ENCODE results near the gene FEZ2. TPM values are rescaled to one million over a fixed set of nuclear protein-coding genes. Genes with fewer than 3 reads are reported as not detected.

The FEZ2 gene
- total RNA-seq, 4 donors from 2014 or later = 40.0 to 73.4 (median 47.5) TPM

- intact Hi-C loops (cut with DNase I; ENCODE audit: low total_unique reads) = no loop called here
- in situ Hi-C loops (cut with MboI; ENCODE audit: low pct_ligation_motif_present in 1 of 4, low pct_unique_long_range_greater_than_20kb in 1 of 4, low sequenced_read_pairs in 3 of 4) = loop anchor here in 2 of 4 donors (25.0 kb wide), 1 partner anchor 147 kb away; no protein-coding TSS in a partner anchor
- no peak for TF ChIP-seq POLR2A (IDR thresholded peaks at IDR 0.05)
- TF ChIP-seq, protein P1, sequence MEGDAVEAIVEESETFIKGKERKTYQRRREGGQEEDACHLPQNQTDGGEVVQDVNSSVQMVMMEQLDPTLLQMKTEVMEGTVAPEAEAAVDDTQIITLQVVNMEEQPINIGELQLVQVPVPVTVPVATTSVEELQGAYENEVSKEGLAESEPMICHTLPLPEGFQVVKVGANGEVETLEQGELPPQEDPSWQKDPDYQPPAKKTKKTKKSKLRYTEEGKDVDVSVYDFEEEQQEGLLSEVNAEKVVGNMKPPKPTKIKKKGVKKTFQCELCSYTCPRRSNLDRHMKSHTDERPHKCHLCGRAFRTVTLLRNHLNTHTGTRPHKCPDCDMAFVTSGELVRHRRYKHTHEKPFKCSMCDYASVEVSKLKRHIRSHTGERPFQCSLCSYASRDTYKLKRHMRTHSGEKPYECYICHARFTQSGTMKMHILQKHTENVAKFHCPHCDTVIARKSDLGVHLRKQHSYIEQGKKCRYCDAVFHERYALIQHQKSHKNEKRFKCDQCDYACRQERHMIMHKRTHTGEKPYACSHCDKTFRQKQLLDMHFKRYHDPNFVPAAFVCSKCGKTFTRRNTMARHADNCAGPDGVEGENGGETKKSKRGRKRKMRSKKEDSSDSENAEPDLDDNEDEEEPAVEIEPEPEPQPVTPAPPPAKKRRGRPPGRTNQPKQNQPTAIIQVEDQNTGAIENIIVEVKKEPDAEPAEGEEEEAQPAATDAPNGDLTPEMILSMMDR (IDR thresholded peaks at IDR 0.05) = no peak
- TF ChIP-seq EP300 (IDR thresholded peaks at IDR 0.05; ENCODE audit: low read depth) = no peak
- no peak for TF ChIP-seq POLR2AphosphoS5 (IDR thresholded peaks at IDR 0.05)
Observed at GRCh38 chr2:36515538-36515937, 82.4 kb downstream of the FEZ2 start.

GRCh38 chr2:36513661-36514060, 84.3 kb downstream of the FEZ2 start:
- Histone ChIP-seq H3K27me3 (no peaks in the 10 kb centered on the region), H3K4me3 (no peak overlapping the region), H3K36me3 (peaks cover 0 to 40% (median 18%) of the 10 kb centered on the region in 4 donors), H3K27ac (no peak overlapping the region), H3K9me3 (no peaks in the 10 kb centered on the region), H3K4me1 (no peaks in the 10 kb centered on the region)
- in situ Hi-C loops (cut with MboI; ENCODE audit: low pct_ligation_motif_present in 1 of 4, low pct_unique_long_range_greater_than_20kb in 1 of 4, low sequenced_read_pairs in 3 of 4) (loop anchor here in 2 of 4 donors (25.0 kb wide), 1 partner anchor 149 kb away; no protein-coding TSS in a partner anchor), intact Hi-C loops (cut with DNase I; ENCODE audit: low total_unique reads) (no loop called here)
- 90% methylated on average over 2 of the region's 2 CpGs; no CpG with 5 or more reads in 1 of the 2 donors for WGBS, 2 donors (ENCODE audit: low coverage in 1 of 2)
- DNase-seq = no peak
- TF ChIP-seq POLR2A (IDR thresholded peaks at IDR 0.05) (no peak), POLR2AphosphoS5 (IDR thresholded peaks at IDR 0.05) (no peak), EP300 (IDR thresholded peaks at IDR 0.05; ENCODE audit: low read depth) (no peak)
- TF ChIP-seq, protein P1 (IDR thresholded peaks at IDR 0.05) = no peak

More at GRCh38 chr2:36515538-36515937, 82.4 kb downstream of the FEZ2 start:
- Histone ChIP-seq H3K4me3 (no peak overlapping the region), H3K27ac (no peak overlapping the region), H3K9me3 (no peaks in the 10 kb centered on the region), H3K27me3 (no peaks in the 10 kb centered on the region), H3K4me1 (no peaks in the 10 kb centered on the region), H3K36me3 (peaks cover 0 to 59% (median 25%) of the 10 kb centered on the region in 4 donors)
- 94 to 96% methylated on average over 6 to 7 of the region's 7 CpGs for WGBS, 2 donors (ENCODE audit: low coverage in 1 of 2)
- no peak for DNase-seq

- H3K4me3 ChIP-seq = no peak overlapping the region
- intact Hi-C loops (cut with DNase I; ENCODE audit: low total_unique reads) (no loop called here), in situ Hi-C loops (cut with MboI; ENCODE audit: low pct_ligation_motif_present in 1 of 4, low pct_unique_long_range_greater_than_20kb in 1 of 4, low sequenced_read_pairs in 3 of 4) (loop anchor here in 2 of 4 donors (25.0 kb wide), 1 partner anchor 150 kb away; no protein-coding TSS in a partner anchor)
- peaks cover 0 to 36% (median 15%) of the 10 kb centered on the region in 4 donors for H3K36me3 ChIP-seq
- TF ChIP-seq POLR2A (IDR thresholded peaks at IDR 0.05) = no peak
- TF ChIP-seq, protein P1 (IDR thresholded peaks at IDR 0.05) = no peak
- TF ChIP-seq EP300 (IDR thresholded peaks at IDR 0.05; ENCODE audit: low read depth) = no peak
- TF ChIP-seq POLR2AphosphoS5 (IDR thresholded peaks at IDR 0.05) = no peak
- no peaks in the 10 kb centered on the region for H3K9me3 ChIP-seq
- H3K4me1 ChIP-seq = no peaks in the 10 kb centered on the region
- DNase-seq = no peak
- H3K27me3 ChIP-seq = no peaks in the 10 kb centered on the region
- H3K27ac ChIP-seq = no peak overlapping the region
- WGBS, 2 donors (ENCODE audit: low coverage in 1 of 2) = 79 to 80% methylated on average over 3 of the region's 3 CpGs
Observed at GRCh38 chr2:36512705-36513104, 85.3 kb downstream of the FEZ2 start.

DNA sequence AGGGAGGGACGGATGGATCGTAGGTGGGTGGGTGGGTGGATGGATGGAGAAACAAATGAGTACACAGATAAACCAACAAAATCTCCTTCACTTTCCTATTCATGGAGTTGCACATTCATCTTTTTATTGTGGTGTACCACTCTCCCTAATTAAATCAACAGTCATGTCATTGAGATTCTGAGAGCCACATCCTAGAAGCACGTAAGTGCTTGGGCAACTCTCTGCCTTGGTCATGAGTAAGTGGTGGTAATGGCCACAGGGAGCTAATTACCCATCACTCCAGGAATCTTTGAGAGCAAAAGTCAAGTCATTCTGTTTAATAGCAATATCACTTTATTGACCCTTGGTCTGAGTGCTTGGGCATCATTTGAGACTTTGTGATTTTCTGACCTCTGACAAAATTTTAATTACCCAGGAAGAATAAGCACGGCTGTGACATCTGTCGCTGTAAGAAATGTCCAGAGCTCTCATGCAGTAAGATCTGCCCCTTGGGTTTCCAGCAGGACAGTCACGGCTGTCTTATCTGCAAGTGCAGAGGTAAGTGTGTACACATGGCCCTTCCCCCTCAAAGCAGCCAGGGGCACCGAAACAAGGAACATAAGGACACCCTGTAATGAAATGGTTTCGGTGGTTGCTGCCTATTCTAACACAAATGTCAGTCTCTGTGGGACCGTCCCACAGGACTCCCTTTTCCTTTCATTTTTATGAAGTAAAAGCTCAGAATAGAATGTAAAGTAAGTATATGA, 85.9 kb downstream of the FEZ2 start:
- Histone ChIP-seq H3K27me3 (no peaks in the 10 kb centered on the region), H3K4me1 (no peaks in the 10 kb centered on the region), H3K4me3 (no peak overlapping the region), H3K9me3 (no peaks in the 10 kb centered on the region), H3K36me3 (peaks cover 0 to 32% (median 12%) of the 10 kb centered on the region in 4 donors), H3K27ac (no peak overlapping the region)
- WGBS, 2 donors (ENCODE audit: low coverage in 1 of 2) = 60 to 79% methylated on average over 1 to 9 of the region's 9 CpGs
- no peak for DNase-seq
- TF ChIP-seq POLR2AphosphoS5 (IDR thresholded peaks at IDR 0.05) (no peak), POLR2A (IDR thresholded peaks at IDR 0.05) (no peak), EP300 (IDR thresholded peaks at IDR 0.05; ENCODE audit: low read depth) (no peak)
- TF ChIP-seq, protein P1 (IDR thresholded peaks at IDR 0.05) = no peak
- in situ Hi-C loops (cut with MboI; ENCODE audit: low pct_ligation_motif_present in 1 of 4, low pct_unique_long_range_greater_than_20kb in 1 of 4, low sequenced_read_pairs in 3 of 4) (loop anchor here in 2 of 4 donors (25.0 kb wide), 1 partner anchor 150 kb away; no protein-coding TSS in a partner anchor), intact Hi-C loops (cut with DNase I; ENCODE audit: low total_unique reads) (no loop called here)

Measured in transverse colon (tissue), 4 donors.